GM19023 (cell line): Measurements from ENCODE around the gene CNNM1.

Experiments used
- ATAC-seq: cut with Tn5 transposase; IDR thresholded peaks from one replicate; pipeline ENCODE4 v1.9.1; 2021; ENCODE audit warnings: mild to moderate bottlenecking, moderate library complexity; ENCODE audit not compliant: unreplicated experiment

CNNM1 gene

DNA sequence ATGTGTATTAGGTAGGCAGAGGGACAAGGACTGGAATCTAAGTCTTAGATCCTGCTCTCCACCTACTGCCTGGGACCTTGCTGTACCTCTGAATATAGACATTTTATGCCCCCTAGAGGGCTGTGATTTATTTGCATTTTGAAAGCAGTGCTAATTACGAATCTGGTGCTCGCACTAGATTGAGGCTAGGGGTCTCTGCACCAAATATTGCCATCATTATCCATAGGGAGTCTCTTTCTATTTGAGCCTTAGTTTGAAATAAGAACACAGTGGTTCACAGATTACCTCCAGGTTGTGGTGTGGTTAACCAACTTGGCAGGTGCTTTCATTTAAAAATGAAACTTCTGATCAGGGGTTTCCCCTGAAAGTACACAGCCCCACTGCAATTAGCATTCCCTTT, 41.8 kb downstream of the CNNM1 start:
- peak; percentile 83 for ATAC-seq

DNA sequence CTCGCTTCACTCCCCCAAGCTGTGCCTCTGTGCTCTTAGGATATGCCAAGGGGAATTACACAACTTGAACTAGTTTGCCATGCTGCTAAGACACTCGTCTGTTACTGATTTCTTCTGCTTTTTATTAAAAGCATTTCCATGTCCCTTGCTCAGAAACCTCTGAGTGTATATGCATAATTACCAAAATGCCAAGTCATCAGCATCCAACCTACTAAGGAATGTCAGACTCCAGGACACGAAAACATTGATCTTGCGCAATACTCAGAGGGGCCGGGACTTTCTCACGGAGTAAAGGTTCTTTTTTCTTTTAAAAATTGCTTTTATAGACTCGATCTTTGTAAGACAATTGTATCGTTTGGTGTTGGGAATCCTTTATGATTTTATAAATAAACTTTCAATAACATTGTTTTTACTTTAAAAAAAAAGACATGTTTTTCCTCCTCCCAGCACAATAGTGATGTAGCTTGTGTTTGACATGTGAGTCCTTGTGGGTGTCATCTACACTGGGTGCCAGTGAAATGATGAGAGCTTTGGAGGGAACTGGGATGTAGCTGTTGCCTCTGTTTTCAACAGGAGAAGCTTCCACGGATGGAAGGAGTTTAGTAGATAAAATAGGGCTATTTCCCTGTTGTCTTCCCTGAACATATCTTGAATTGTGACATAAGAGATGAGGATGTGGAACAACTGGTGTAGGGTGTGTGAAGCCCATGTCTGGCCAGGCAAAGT, 43.6 kb downstream of the CNNM1 start:
- ATAC-seq = no peak

DNA sequence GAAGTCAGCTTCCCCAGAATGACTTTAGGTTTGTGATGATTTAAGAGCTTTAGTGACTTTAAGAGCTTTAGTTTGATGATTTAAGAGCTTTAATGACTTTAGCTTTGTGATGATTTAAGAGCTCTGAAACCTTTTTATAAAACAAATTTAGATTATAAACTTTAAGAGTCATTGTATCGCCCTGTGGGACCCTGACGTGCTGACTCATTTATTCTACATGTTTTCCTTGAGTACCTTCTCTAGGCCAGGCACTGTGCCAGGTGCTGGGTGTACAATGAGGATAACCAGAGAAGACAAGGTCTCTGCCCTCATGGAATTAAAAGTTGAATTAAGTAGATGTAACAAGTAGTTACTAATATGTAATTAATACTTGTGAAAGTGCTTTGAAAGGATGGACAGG, 45.4 kb downstream of the CNNM1 start:
- ATAC-seq = no peak

DNA sequence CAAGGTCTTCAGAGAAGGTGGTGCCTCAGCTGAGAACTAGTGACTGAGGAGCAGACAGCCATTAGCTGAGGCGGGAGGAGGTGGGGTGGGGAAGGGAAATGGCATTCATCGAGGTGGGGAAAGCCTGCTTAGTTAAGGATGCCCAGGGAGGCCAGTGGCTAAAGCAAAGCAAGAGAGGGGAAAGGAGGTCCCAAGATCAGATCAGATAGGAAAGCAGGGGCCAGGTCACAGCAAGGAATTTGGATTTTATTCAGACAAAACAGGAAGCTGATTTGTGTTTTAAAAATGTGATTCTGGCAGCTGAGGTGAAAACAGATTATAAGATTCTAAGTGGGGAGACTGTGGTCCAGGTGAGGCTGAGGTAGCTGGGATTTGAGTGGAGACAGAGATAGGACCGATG, 45.8 kb downstream of the CNNM1 start:
- ATAC-seq = no peak

DNA sequence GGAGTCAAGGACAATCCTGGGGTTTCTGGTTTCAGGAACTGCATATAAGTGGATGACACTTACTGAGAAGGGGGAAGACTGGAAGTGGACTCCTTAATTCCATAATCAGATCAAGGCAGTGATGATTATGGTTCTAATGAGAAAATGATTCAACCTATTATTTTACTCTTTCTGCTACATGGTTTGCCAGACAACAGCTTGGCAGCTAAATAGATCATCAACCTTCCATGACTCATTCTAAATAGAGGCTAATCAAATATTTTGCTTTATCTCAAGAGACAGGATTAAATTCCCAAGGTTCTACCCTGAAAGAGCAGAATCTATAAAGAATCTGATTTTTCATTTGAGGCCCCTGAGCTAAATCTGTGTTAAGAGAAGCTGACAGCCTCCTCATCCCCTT, 46.3 kb downstream of the CNNM1 start:
- ATAC-seq = no peak

DNA sequence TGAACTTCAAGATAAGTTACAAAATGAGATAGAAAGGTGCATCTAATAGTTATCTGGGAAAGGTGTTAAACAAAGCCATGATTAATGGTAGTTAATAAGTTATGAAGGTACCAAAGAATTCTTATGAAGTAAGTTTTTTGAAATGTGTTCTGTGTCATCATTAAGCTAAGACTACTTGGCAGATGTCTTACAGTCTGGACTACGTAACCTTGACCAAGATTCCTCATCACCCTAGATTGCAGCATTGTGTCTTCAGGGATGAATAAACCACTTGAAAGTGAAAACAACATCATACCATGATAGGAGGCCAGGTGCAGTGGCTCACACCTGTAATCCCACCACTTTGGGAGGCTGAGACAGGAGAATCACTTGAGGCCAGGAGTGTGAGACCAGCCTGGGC, 53.0 kb downstream of the CNNM1 start:
- ATAC-seq = no peak

DNA sequence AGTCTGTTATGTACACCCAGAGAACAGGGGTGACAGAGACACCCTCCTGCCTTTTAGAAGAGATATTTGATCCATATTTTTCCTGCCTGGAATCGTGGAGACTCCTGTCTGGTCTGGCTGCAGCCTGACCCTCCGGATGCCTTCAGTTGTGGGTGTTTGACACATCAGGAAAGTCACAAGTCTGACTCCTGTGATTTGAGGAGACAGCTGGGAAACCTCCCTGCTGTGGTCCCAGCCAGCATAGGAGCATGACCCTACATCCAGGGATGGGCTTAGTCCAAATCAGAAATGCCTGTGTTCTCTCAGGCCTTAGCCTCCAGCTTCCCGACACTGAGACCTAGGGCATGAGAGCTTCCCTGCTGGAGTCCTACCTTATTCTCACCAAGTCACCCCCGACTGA, 57.9 kb downstream of the CNNM1 start:
- no peak for ATAC-seq

DNA sequence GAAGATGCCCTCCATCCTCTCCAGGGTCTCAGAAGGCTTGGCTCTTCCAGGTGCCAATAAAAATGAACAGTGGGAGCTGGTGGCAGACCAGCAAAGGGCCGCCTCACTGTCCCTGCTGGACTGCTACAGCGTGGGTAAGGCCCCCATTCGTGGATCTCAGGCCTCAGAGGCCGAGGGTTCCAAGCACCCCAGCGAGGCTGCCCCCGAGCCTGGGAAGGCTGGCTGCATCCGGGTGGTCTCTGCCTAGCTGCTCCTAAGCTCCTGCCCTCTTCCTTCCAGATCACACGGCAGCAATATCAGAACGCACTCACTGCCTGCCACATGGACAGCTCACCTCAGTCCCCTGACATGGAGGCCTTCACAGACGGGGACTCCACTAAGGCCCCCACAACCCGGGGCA, 58.4 kb downstream of the CNNM1 start:
- ATAC-seq = no peak

DNA sequence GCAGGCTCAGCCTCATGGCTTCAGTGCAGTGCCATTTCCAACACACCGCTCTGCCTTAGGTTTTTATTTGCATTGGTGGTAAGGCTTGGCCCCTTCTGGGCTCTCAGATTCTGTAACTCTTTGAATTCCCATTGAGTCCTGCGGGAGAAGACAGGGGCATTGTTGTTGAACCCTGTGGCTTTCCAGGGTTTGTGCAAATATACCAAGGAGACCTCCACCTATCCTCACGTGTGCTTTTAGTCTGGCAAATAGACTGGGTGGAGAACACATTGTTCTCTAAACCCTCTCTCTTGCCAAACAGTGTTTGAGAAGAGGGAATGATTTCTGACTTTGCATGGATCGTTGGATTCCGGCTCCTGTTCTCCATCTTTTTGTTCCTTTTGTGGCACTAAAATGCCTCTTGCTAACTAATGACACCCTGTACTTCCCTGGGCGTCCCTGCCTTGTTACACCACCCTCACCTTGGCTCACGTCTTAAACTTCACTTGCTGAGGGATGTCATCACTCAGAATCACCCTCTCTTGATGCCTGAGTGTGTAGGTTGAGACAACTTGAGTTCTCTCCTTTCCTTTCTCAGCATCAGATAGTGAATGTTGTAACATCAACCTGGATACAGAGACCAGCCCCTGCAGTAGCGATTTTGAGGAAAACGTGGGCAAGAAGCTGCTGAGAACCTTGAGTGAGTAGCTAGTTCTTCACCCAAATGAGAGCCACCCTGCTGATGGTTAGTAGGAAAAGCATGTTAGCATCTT, 60.7 kb downstream of the CNNM1 start:
- ATAC-seq = no peak

DNA sequence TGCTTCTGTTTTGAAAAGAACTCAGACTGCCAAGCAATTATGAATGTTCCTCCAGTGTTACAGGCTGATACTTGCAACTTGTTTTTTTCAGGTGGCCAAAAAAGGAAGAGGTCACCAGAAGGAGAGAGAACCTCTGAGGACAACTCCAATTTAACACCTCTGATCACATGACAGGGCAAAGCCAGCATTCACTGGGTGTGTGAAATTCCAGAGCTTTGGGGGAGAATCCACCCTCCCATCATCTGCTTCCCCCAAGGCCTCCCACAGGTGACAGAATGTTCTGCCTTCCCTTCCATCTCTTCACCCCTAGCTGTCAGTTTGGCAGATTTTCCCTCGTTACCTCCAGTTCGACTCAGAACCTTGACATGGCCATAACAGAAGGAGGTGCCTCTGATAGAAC, 62.2 kb downstream of the CNNM1 start:
- no peak for ATAC-seq

DNA sequence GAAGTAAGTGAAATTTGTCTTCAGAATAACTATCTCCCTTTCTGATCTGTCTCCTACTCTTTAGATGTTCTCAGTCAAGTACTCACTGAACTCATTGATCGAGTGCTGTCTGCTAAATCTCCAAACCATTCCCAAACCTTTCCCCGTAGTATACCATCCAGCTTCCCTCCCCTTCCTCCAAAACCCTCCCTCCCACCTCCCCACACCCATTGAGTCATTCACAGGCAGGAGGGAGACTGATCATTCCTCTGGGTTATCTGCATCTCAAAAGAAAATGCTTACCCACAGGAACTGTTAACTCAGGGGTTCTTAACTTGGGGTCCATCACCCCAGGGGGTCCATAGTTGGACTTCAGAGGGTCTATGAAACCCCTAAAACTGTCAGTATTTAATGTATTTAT, 63.9 kb downstream of the CNNM1 start:
- ATAC-seq = no peak

DNA sequence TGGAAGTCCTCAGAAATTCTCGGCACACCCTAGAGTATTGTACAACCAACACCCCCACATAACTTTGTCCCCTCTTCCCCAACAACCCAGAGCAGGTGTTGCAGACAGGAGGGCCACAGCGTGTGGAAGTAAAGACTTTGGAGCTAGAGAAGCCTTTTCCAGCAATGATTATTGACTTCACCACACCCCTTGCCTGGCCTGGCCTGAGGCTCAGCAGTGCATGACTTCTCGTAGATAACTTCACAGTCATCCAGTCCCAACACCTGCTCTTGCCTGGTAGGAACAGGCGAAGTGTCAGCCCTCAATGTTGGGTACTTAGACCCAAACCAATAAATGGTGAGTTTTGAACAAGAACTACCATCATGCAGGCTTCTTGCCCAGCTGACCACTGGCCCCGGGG, 64.5 kb downstream of the CNNM1 start:
- no peak for ATAC-seq

DNA sequence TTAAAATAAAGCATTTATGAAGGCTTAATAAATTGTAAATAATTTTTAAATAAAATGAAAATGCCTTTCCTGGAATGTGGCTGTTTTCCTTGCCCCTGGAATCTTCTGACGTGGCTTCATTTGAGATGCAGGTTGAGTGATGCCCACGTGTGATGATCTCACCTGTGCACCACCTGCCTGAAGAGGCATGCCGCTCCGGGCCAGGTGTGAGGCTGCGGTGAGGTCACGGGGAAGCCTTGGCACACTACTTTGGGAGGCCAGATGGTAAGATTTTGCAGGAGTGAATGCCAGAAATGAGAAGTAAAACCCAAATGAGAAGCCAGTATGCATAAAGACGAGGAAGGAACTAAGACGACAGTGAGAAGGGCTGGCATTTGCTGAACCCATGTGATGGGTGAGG, 65.1 kb downstream of the CNNM1 start:
- no peak for ATAC-seq

DNA sequence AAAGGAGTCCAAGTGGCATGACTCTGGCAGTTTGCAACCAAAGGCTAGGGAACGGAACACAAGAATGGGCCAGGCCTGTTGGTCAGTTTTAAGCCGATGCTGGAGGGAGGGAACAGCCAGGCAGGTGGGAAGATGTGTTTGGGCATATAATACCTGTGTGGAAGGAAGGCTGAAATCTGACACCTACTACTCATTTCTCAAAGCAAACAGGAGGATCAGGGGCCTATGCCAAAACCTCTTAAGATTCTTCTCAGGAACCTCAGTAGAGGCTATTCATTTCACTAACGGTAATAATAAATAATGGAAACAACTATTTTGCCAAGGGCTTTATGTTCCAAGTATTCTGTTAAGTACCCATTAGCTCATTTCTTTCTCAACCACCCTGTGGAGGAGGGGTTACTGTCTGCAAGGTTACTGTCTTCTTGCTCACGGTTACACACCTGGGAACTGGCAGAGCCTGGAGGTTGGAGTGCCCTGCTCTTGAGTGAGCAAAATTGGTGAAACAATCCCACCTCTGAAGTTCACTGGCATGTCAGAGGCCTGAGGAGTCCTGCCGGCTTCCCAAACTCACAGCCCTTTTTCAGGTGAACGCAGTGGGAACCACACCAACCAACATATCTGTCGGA, 65.7 kb downstream of the CNNM1 start:
- ATAC-seq = no peak

DNA sequence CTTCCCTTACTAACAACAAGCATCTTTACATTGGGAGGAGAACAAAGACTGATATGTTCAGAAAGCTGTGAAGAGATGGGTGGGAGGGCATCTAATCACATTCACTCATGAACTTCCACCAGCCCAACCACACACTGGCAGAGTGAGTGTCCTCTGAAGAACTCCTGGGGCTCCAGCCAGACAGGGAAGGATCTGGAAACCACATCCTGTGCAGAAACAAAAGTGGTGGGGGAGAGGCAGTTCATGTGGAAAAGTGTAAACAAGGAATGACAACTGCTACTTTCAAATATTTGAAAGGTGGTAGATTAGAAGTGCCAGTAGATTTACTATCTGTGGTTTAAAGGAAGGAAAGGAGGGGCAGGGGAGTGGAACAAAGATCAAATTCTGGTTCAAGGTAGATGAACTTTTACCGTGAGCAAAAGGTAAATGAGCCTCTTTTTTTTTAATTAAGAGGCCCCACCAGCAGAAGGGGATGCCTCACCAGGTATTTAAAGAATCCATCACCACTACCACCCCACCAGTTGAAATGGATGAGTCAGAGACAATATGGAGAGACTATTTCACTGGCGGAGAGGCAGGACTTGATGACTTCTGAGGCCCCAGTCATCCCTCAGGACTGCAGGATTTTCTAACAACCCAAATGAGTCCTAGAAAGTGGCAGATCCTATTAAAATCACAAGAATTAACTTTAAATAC, 66.7 kb downstream of the CNNM1 start:
- ATAC-seq = no peak

DNA sequence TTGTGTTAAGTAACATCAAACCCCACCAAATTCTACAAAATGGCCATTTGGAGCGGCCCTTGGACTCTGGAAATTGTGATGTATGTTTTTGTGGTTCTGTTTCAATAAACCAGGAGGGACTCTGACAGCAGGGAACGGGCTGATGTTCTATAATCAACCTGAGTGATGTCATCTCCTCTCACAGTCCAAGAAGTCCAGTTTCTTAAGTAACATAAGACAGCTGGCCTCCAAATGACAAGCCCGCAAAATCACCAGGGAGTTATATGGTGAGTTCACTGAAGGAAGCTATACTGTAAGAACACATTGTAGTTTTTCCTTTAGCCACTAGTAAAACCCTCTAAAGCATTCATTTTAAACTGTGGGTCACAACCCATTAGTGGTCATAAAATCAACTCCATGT, 67.3 kb downstream of the CNNM1 start:
- ATAC-seq = no peak

DNA sequence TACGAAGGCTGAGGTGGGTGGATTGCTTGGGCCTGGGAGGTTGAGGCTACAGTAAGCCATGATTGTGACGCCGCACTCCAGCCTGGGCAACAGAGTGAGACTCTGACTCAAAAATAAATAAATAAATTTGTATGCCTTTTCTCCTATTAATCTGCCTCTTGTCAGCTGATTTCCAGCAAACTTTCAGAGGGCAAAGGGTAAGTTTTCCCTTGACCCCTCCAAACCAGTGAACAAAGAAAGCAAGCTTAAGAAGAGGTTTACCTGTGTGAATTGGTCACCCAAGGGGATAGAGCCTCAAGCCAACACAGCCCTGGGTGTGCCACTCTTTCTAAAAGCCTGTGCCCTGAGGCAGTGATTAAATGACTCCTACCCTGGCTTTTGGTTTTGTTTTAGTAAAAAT, 70.5 kb downstream of the CNNM1 start:
- no peak for ATAC-seq

DNA sequence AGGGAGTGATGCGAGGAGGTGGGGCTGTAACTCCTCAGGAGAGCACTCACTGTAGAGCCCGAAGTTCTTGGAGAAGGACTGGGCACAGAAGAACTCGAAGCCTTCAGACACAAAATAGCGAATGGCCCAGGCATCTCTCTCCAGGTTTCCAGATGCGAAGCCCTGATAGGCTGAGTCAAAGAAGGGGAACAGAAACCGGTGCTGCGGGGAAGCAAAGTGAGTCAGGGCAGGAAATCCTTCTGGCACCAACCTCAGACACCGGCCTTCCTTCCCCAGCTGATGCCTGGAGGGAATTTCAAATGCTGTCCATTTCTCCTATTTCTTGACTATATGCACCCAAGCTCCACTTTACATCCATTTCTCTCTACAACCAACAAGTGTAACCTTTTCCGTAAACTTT, 74.5 kb downstream of the CNNM1 start:
- no peak for ATAC-seq

DNA sequence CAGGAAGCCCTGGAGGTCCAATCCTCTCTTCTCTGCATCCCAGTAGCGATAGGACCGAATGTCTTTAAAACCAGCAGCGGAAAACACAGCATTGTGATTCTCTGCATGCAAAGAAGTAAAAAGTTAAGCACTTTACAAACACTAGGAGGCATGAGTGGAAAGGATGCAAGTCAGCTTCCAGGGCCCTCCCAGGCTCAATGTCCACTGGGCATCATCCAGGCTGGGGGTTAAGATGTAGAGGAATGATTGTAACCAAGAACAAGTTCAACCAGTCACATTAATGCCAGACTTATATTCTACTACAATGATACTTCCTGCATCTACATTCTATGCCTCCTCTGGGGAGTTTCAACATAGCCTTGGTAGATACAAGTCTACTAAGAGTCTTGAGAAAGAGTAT, 77.0 kb downstream of the CNNM1 start:
- no peak for ATAC-seq

DNA sequence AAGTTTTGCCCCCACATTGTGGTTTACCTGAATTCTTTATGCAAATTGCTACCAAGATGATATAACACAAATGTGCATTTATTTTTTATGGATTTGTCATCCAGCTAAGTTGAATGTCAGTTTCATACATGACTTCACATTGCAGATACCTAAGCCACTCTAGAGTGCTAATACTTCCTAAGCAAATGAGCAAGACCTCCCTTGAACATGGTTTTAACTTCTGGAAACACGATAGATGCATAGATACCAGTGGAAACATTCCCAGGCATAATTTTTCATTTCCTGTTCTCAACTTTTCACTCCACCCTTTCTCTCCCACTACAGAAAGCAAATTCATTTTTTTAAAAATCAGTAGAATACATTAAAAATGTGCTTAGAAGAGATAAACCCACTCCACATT, 81.0 kb downstream of the CNNM1 start:
- ATAC-seq = no peak

DNA sequence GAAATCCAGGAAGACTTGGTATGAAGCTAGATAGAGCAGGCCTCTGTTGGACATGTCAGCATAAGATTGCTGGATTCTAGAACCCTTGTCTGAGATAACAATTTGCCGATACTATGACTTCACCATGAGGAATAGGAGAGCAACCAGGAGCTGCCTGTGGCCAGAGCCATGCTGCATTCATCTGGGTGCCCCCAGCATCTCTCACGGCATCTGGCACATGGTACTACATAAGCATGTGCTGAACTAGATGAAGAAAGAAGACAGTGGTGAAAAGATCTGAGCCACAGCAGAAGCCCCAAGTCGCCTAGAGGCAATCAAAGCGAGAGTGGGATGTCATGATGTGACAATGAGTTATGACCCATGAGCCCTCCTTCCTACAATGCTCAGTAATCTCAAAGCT, 81.7 kb downstream of the CNNM1 start:
- ATAC-seq = no peak

DNA sequence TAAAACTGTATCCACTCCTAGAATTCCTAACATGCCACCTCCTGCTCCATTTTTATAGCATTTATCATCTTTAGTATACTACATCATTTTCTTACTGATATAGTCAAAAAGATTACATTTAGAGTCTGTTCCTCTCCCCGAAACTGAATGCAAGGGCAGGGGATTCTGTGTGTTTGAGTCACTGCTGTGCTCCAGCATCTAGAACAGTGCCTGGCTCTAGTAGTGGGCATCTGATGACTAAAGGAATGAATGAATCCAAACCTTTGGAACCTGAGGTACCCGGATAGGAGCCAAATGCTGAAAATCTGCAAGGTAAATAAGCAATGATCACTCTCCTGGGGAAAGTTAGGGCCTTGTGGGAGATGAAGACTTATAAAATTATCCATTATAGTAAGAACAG, 82.4 kb downstream of the CNNM1 start:
- no peak for ATAC-seq
